IMR-90 (cell line): ENCODE data around the gene NCKAP5. TPM values are rescaled to one million over a fixed set of nuclear protein-coding genes. Genes with fewer than 3 reads are reported as not detected.

Experiments used
- ATAC-seq: fragments of 200-7000 bp; cut with Tn5 transposase; 2 replicates; pipeline ENCODE4 v1.9.1; 2020; ENCODE audit warnings: low read depth, mild to moderate bottlenecking, moderate library complexity
- BruUV-seq: library from RNA; stranded (reverse); fragments of 400-500 nt; replicated peaks from 2 replicates; lab custom pipeline; 2021; lab: Mats Ljungman, UMichigan
- CTCF ChIA-PET: fragments of 300-600 bp; formaldehyde crosslinking; extraction: SDS; loops from one replicate; lab custom pipeline; 2021; ENCODE audit warnings: antibody characterized with exemption; lab: Yijun Ruan, JAX
- POLR2A ChIA-PET: fragments of 300-600 bp; sonication (Branson Sonifier 250); formaldehyde crosslinking; loops from one replicate; lab custom pipeline; 2022; ENCODE audit warnings: antibody characterized with exemption; ENCODE audit not compliant: unreplicated experiment; lab: Charles Lee
- DNase-seq: peaks from one replicate; pipeline ENCODE4 v3.0.0; 2013
- H2AFZ ChIP-seq: replicated peaks from 2 replicates; pipeline ENCODE3; 2013; ENCODE audit warnings: low read length, mild to moderate bottlenecking; ENCODE audit not compliant: poor library complexity
- H2AK5ac ChIP-seq: 2 replicates; pipeline ENCODE4 v1.6.1; 2013; ENCODE audit warnings: low read depth, low read length, inconsistent platforms
- H2AK9ac ChIP-seq: replicated peaks from 2 replicates; pipeline ENCODE3; 2013; ENCODE audit warnings: mild to moderate bottlenecking, low read depth, low read length, moderate library complexity; ENCODE audit not compliant: poor library complexity
- H2BK120ac ChIP-seq: 2 replicates; pipeline ENCODE4 v1.6.1; 2013; ENCODE audit warnings: low read depth, low read length, inconsistent platforms
- H2BK15ac ChIP-seq: 3 replicates; pipeline ENCODE4 v1.6.1; 2013; ENCODE audit warnings: low read depth, low read length, inconsistent platforms
- H2BK20ac ChIP-seq: 2 replicates; pipeline ENCODE4 v1.6.1; 2013; ENCODE audit warnings: low read depth, mild to moderate bottlenecking, inconsistent platforms, low read length, moderate library complexity
- H2BK5ac ChIP-seq: 2 replicates; pipeline ENCODE4 v1.6.1; 2013; ENCODE audit warnings: mild to moderate bottlenecking, low read depth, low read length, inconsistent platforms; ENCODE audit not compliant: poor library complexity, severe bottlenecking
- H3K14ac ChIP-seq: replicated peaks from 2 replicates; pipeline ENCODE4 v1.6.1; 2013; ENCODE audit warnings: low read depth, low read length, inconsistent platforms
- H3K18ac ChIP-seq: 2 replicates; pipeline ENCODE4 v1.6.1; 2013; ENCODE audit warnings: low read depth, low read length, control low read depth
- H3K23ac ChIP-seq: 2 replicates; pipeline ENCODE4 v1.6.1; 2013; ENCODE audit warnings: low read depth, low read length, inconsistent platforms
- H3K27ac ChIP-seq: 2 replicates; pipeline ENCODE4 v1.5.1; 2013; ENCODE audit warnings: mild to moderate bottlenecking, control low read depth, low read length; ENCODE audit not compliant: insufficient read depth
- H3K27me3 ChIP-seq: 2 replicates; pipeline ENCODE4 v1.6.1; 2013; ENCODE audit warnings: low read length; ENCODE audit not compliant: control insufficient read depth, insufficient read depth
- H3K36me3 ChIP-seq: 2 replicates; pipeline ENCODE4 v1.6.1; 2013; ENCODE audit warnings: low read length, mixed read lengths; ENCODE audit not compliant: control insufficient read depth, insufficient read depth
- H3K4ac ChIP-seq: 2 replicates; pipeline ENCODE4 v1.6.1; 2013; ENCODE audit warnings: low read depth, low read length, inconsistent platforms
- H3K4me1 ChIP-seq: 2 replicates; pipeline ENCODE4 v1.6.1; 2013; ENCODE audit warnings: low read length, mixed read lengths; ENCODE audit not compliant: control insufficient read depth, insufficient read depth
- H3K4me2 ChIP-seq: 2 replicates; pipeline ENCODE4 v1.6.1; 2013; ENCODE audit warnings: low read depth, mild to moderate bottlenecking, control low read depth, low read length, moderate library complexity
- H3K4me3 ChIP-seq: 2 replicates; pipeline ENCODE4 v1.5.1; 2013; ENCODE audit warnings: low read depth, mild to moderate bottlenecking, control low read depth, low read length, moderate library complexity; ENCODE audit not compliant: insufficient read depth
- H3K56ac ChIP-seq: 2 replicates; pipeline ENCODE4 v1.6.1; 2013; ENCODE audit warnings: low read length, inconsistent platforms; ENCODE audit not compliant: insufficient read depth; ENCODE audit errors: extremely low read depth
- H3K79me1 ChIP-seq, 2 experiments: 2 replicates each; pipeline ENCODE4 v1.6.1; 2013; ENCODE audit warnings: low read length in 2 of 2, inconsistent platforms in 1 of 2, low read depth in 1 of 2
- H3K9ac ChIP-seq: 2 replicates; pipeline ENCODE4 v1.6.1; 2013; ENCODE audit warnings: low read depth, low read length, control low read depth
- H3K9me1 ChIP-seq: 2 replicates; pipeline ENCODE4 v1.6.1; 2013; ENCODE audit warnings: low read length, inconsistent platforms; ENCODE audit not compliant: insufficient read depth
- H3K9me3 ChIP-seq: 2 replicates; pipeline ENCODE4 v1.6.1; 2013; ENCODE audit warnings: low read length; ENCODE audit not compliant: control insufficient read depth, insufficient read depth
- H4K20me1 ChIP-seq: 2 replicates; pipeline ENCODE4 v1.6.1; 2013; ENCODE audit warnings: low read length, inconsistent platforms; ENCODE audit not compliant: insufficient read depth
- H4K5ac ChIP-seq: 2 replicates; pipeline ENCODE4 v1.6.1; 2013; ENCODE audit warnings: mild to moderate bottlenecking, low read depth, low read length, control low read depth
- H4K8ac ChIP-seq, 2 experiments: 2 replicates each; pipeline ENCODE4 v1.6.1; 2013; ENCODE audit warnings: low read depth in 2 of 2, low read length in 2 of 2, control low read depth in 1 of 2, inconsistent platforms in 1 of 2
- H4K91ac ChIP-seq: 2 replicates; pipeline ENCODE4 v1.6.1; 2013; ENCODE audit warnings: low read depth, low read length, inconsistent platforms; ENCODE audit not compliant: insufficient read depth
- BHLHE40 ChIP-seq: fragments of 150-350 bp; IDR thresholded peaks from 2 replicates; pipeline ENCODE4 v1.6.1; 2016; ENCODE audit warnings: mild to moderate bottlenecking, low read depth, low read length
- FOS ChIP-seq: fragments of 150-350 bp; IDR thresholded peaks from 2 replicates; pipeline ENCODE4 v1.6.1; 2016; ENCODE audit warnings: low read depth, low read length
- MAFK ChIP-seq: IDR thresholded peaks from 2 replicates; pipeline ENCODE4 v1.6.1; 2012; ENCODE audit warnings: low read depth, low read length, improper control_type of control experiment
- WGBS, 2 experiments: methylation state at CpG; one replicate each; pipeline versions ENCODE4 v1.1.5 to v1.1.7; 2013; ENCODE audit warnings: missing lambda C conversion rate in 2 of 2; ENCODE audit not compliant: insufficient read length in 1 of 2; ENCODE audit errors: extremely low coverage in 2 of 2; 5-methylcytosine and 5-hydroxymethylcytosine counted together
- dilution Hi-C: fragments of 300-500 bp; cut with HindIII; formaldehyde crosslinking; loops from one replicate; pipeline ENCODE4 v1.14.3; 2018; ENCODE audit warnings: low sequenced_read_pairs; ENCODE audit not compliant: unreplicated experiment
- in situ Hi-C: fragments of 300-500 bp; cut with MboI; formaldehyde crosslinking; loops from 3 replicates; pipeline ENCODE4 v1.14.3; 2019; ENCODE audit warnings: low sequenced_read_pairs, inconsistent platforms, mixed read lengths
- intact Hi-C: fragments of 100-400 bp; cut with micrococcal nuclease; formaldehyde crosslinking; loops from 2 replicates; pipeline ENCODE4 v1.10.0; 2022
- polyA plus RNA-seq, 3 experiments: library from polyadenylated mRNA; depleted of rRNA; stranded (reverse); fragments of >200 nt; gene quantifications; 2 replicates each; pipeline ENCODE4 v1.2.3, GENCODE V29; 2012; ENCODE audit warnings: low replicate concordance in 1 of 3
- total RNA-seq: library from RNA; depleted of rRNA; stranded (reverse); fragments of >200 nt; gene quantifications from 2 replicates; pipeline ENCODE4 v1.2.3, GENCODE V29; 2012

Gene NCKAP5
- total and polyA plus RNA-seq, 2 of the 4 experiments (the other 2 are of a cell fraction), result 2.7 to 3.9 TPM

GRCh38 chr2:133082034-133082433 lies 486.2 kb downstream of the NCKAP5 start:
- no peak overlapping the region for H2BK120ac ChIP-seq
- ChIA-PET CTCF (no interaction called here), POLR2A (no interaction called here)
- no peak overlapping the region for H3K23ac ChIP-seq
- no peak overlapping the region for H4K8ac ChIP-seq
- H2AFZ ChIP-seq, result no peak overlapping the region
- no peak overlapping the region for H3K14ac ChIP-seq
- no peak overlapping the region for H2BK20ac ChIP-seq
- H3K9me1 ChIP-seq, result peaks cover 7% of the 10 kb centered on the region; the same call in 1 of the 2 replicates
- H3K27me3 ChIP-seq, result no peaks in the 10 kb centered on the region
- no peak for TF ChIP-seq BHLHE40
- TF ChIP-seq MAFK, result peak; percentile 85
- no peak for TF ChIP-seq FOS
- no peak overlapping the region for H2BK5ac ChIP-seq
- no peak overlapping the region for H2AK5ac ChIP-seq
- no peak overlapping the region for H3K18ac ChIP-seq
- H4K91ac ChIP-seq, result no peak overlapping the region
- H3K4me3 ChIP-seq, result no peak overlapping the region
- no peak overlapping the region for H3K9ac ChIP-seq
- no peaks in the 10 kb centered on the region for H3K4me1 ChIP-seq
- peaks cover 6 to 55% of the 10 kb centered on the region in 2 experiments; a peak in 3 of 4 replicates for H3K79me1 ChIP-seq
- no TSS peak for BruUV-seq
- H3K4me2 ChIP-seq, result no peak overlapping the region
- no peak overlapping the region for H2AK9ac ChIP-seq
- WGBS, 2 experiments, result no CpG with 5 or more reads among the region's 1 CpG
- no peak overlapping the region for H3K56ac ChIP-seq
- in situ Hi-C loops (no loop called here), dilution Hi-C loops (no loop called here), intact Hi-C loops (no loop called here)
- H2BK15ac ChIP-seq, result no peak overlapping the region
- H3K9me3 ChIP-seq, result no peaks in the 10 kb centered on the region
- no peak overlapping the region for H3K27ac ChIP-seq
- peaks cover 3% of the 10 kb centered on the region; the same call in 1 of the 2 replicates for H3K36me3 ChIP-seq
- H4K20me1 ChIP-seq, result peaks cover 7% of the 10 kb centered on the region; the same call in 1 of the 2 replicates
- no peak overlapping the region for H3K4ac ChIP-seq
- no peak overlapping the region for H4K5ac ChIP-seq
- DNase-seq (no peak), ATAC-seq (no peak)
